Naive thymus-derived CD8-positive, alpha-beta T cell (primary cell): ENCODE data around the gene PHLDB2. TPM values are rescaled to one million over a fixed set of nuclear protein-coding genes. Genes with fewer than 3 reads are reported as not detected.
A peak's percentile ranks its signal among the peaks of the same experiment; 100 is the strongest.

Experiments used
- ATAC-seq, 2 donors: fragments of 150-1000 bp; cut with Tn5 transposase in 1 of 2; sonication (Bioruptor Pico), chemical (Tn5 transposase) in 1 of 2; 1 replicate in 1 of 2; 2 replicates in 1 of 2; pipeline ENCODE4 v1.10.0; 2021; ENCODE audit warnings: mild to moderate bottlenecking in 2 of 2, moderate library complexity in 2 of 2
- POLR2A ChIA-PET: fragments of 350-600 bp; sonication (Branson Sonifier 250); formaldehyde crosslinking; loops from one replicate; lab custom pipeline; 2021; ENCODE audit warnings: antibody characterized with exemption; lab: Charles Lee
- DNase-seq, 10 donors: peaks; one replicate each; pipeline versions ENCODE4 v3.0.0 to v3.0.0-alpha.2; 2020 to 2022
- H3K27ac Mint-ChIP-seq, 10 donors: one replicate each; pipeline ENCODE4 v1.8.0; 2020 to 2022; ENCODE audit warnings: mild to moderate bottlenecking in 10 of 10, mixed read lengths in 10 of 10, moderate library complexity in 4 of 10, inconsistent platforms in 1 of 10
- H3K27me3 Mint-ChIP-seq, 5 donors: one replicate each; pipeline ENCODE4 v1.8.0; 2021 to 2022; ENCODE audit warnings: mixed read lengths in 5 of 5
- H3K36me3 Mint-ChIP-seq, 3 donors: one replicate each; pipeline ENCODE4 v1.8.0; 2020 to 2022; ENCODE audit warnings: mixed read lengths in 3 of 3, mild to moderate bottlenecking in 2 of 3, inconsistent platforms in 1 of 3
- H3K4me1 Mint-ChIP-seq, 4 donors: one replicate each; pipeline ENCODE4 v1.8.0; 2021 to 2022; ENCODE audit warnings: mixed read lengths in 4 of 4
- H3K4me3 Mint-ChIP-seq, 10 donors: one replicate each; pipeline ENCODE4 v1.8.0; 2020 to 2022; ENCODE audit warnings: mild to moderate bottlenecking in 10 of 10, mixed read lengths in 10 of 10, moderate library complexity in 6 of 10, inconsistent platforms in 1 of 10
- H3K9me3 Mint-ChIP-seq, 9 donors: one replicate each; pipeline ENCODE4 v1.8.0; 2020 to 2022; ENCODE audit warnings: mixed read lengths in 9 of 9, mild to moderate bottlenecking in 3 of 9, inconsistent platforms in 1 of 9, moderate library complexity in 1 of 9
- polyA plus RNA-seq, 3 donors: library from polyadenylated mRNA; unstranded; fragments of 300-500 nt; fragmentation: Illumina TruSeq; gene quantifications; one replicate each; pipeline ENCODE4 v1.2.3, GENCODE V29; 2021
- total RNA-seq, 8 experiments: library from RNA in 2 of 8; stranded (reverse) in 2 of 8; gene quantifications; one replicate each; pipeline ENCODE4 v1.2.3 and lab custom pipeline; 2021 to 2026

The PHLDB2 gene
- total and polyA plus RNA-seq, 5 experiments from 2014 or later, result 0.46 to 4.6 (median 2.1) TPM

GRCh38 chr3:112010636-112011035, 151.6 kb downstream of the PHLDB2 start:
- Mint-ChIP-seq H3K4me1 (peaks cover 2 to 17% (median 6%) of the 10 kb centered on the region in 4 donors), H3K36me3 (no peaks in the 10 kb centered on the region), H3K4me3 (no peak overlapping the region), H3K27ac (no peak overlapping the region), H3K9me3 (no peaks in the 10 kb centered on the region), H3K27me3 (no peaks in the 10 kb centered on the region)
- DNase-seq (no peak), ATAC-seq (no peak)
- POLR2A ChIA-PET, result interaction anchor here (0.5 kb wide), 1 partner anchor 193 kb away, joined by 3 read pairs; no protein-coding TSS in a partner anchor

GRCh38 chr3:112011376-112011940, 152.4 kb downstream of the PHLDB2 start:
- Mint-ChIP-seq H3K27ac (no peak overlapping the region), H3K4me3 (no peak overlapping the region), H3K9me3 (no peaks in the 10 kb centered on the region), H3K4me1 (peaks cover 2 to 17% (median 6%) of the 10 kb centered on the region in 4 donors), H3K27me3 (no peaks in the 10 kb centered on the region), H3K36me3 (no peaks in the 10 kb centered on the region)
- POLR2A ChIA-PET, result interaction anchor here (0.9 kb wide), 1 partner anchor 22 kb away, joined by 3 read pairs; no protein-coding TSS in a partner anchor
- no peak for DNase-seq
- no peak for ATAC-seq

- POLR2A ChIA-PET, result interaction anchor here (0.9 to 1.3 kb wide), 2 partner anchors 21 to 23 kb away, joined by 3 to 4 read pairs; no protein-coding TSS in a partner anchor
- ATAC-seq (no peak), DNase-seq (no peak)
- no peak overlapping the region for H3K27ac Mint-ChIP-seq
- no peaks in the 10 kb centered on the region for H3K27me3 Mint-ChIP-seq
- H3K4me3 Mint-ChIP-seq, result no peak overlapping the region
- no peaks in the 10 kb centered on the region for H3K9me3 Mint-ChIP-seq
- peaks cover 2 to 17% (median 6%) of the 10 kb centered on the region in 4 donors for H3K4me1 Mint-ChIP-seq
- no peaks in the 10 kb centered on the region for H3K36me3 Mint-ChIP-seq
These were observed 153.3 kb downstream of the PHLDB2 start for GRCh38 chr3:112012205-112012992.

- H3K27me3 Mint-ChIP-seq, result no peaks in the 10 kb centered on the region
- H3K27ac Mint-ChIP-seq, result peak overlapping the region in 1 of 10 donors; percentile 47
- H3K36me3 Mint-ChIP-seq, result no peaks in the 10 kb centered on the region
- H3K4me1 Mint-ChIP-seq, result peaks cover 2 to 17% (median 6%) of the 10 kb centered on the region in 4 donors
- POLR2A ChIA-PET, result interaction anchor here (1.0 to 1.3 kb wide), 2 partner anchors 21 to 34 kb away, joined by 4 to 5 read pairs; partner anchors contain the start of gene ABHD10
- DNase-seq, result peak; percentile 18 to 65 (median 42)
- peak; percentile 75 to 84 for ATAC-seq
- no peaks in the 10 kb centered on the region for H3K9me3 Mint-ChIP-seq
- peak overlapping the region in 2 of 10 donors; percentile 30 to 48 for H3K4me3 Mint-ChIP-seq
These were observed 154.2 kb downstream of the PHLDB2 start for GRCh38 chr3:112013058-112013783.

GRCh38 chr3:112013784-112014143, 154.7 kb downstream of the PHLDB2 start:
- ATAC-seq (peak in 1 of 2 donors; percentile 12), DNase-seq (no peak)
- Mint-ChIP-seq H3K4me1 (peaks cover 2 to 17% (median 6%) of the 10 kb centered on the region in 4 donors), H3K27ac (no peak overlapping the region), H3K9me3 (no peaks in the 10 kb centered on the region), H3K36me3 (no peaks in the 10 kb centered on the region), H3K27me3 (no peaks in the 10 kb centered on the region), H3K4me3 (peak overlapping the region in 1 of 10 donors; percentile 30)
- POLR2A ChIA-PET, result interaction anchor here (1.0 kb wide), 1 partner anchor 35 kb away, joined by 5 read pairs; the partner anchor contains the start of gene ABHD10

GRCh38 chr3:112017091-112017490, 158.0 kb downstream of the PHLDB2 start:
- DNase-seq (no peak), ATAC-seq (no peak)
- H3K4me1 Mint-ChIP-seq, result peaks cover 2 to 17% (median 6%) of the 10 kb centered on the region in 4 donors
- H3K27ac Mint-ChIP-seq, result peak overlapping the region in 1 of 10 donors; percentile 34
- no peak overlapping the region for H3K4me3 Mint-ChIP-seq
- peaks cover 0 to 8% (median 0%) of the 10 kb centered on the region in 9 donors for H3K9me3 Mint-ChIP-seq
- H3K27me3 Mint-ChIP-seq, result peaks cover 0 to 3% (median 0%) of the 10 kb centered on the region in 5 donors
- peaks cover 0 to 8% (median 0%) of the 10 kb centered on the region in 3 donors for H3K36me3 Mint-ChIP-seq
- POLR2A ChIA-PET, result no interaction called here

GRCh38 chr3:112018712-112019111, 159.6 kb downstream of the PHLDB2 start:
- H3K4me3 Mint-ChIP-seq, result no peak overlapping the region
- H3K4me1 Mint-ChIP-seq, result peaks cover 0 to 6% (median 2%) of the 10 kb centered on the region in 4 donors
- H3K36me3 Mint-ChIP-seq, result peaks cover 0 to 9% (median 0%) of the 10 kb centered on the region in 3 donors
- POLR2A ChIA-PET, result no interaction called here
- H3K27ac Mint-ChIP-seq, result no peak overlapping the region
- H3K27me3 Mint-ChIP-seq, result peaks cover 0 to 3% (median 0%) of the 10 kb centered on the region in 5 donors
- peaks cover 0 to 10% (median 0%) of the 10 kb centered on the region in 9 donors for H3K9me3 Mint-ChIP-seq
- ATAC-seq (no peak), DNase-seq (no peak)

- POLR2A ChIA-PET, result no interaction called here
- H3K27me3 Mint-ChIP-seq, result peaks cover 0 to 3% (median 0%) of the 10 kb centered on the region in 5 donors
- H3K9me3 Mint-ChIP-seq, result peaks cover 0 to 10% (median 0%) of the 10 kb centered on the region in 9 donors
- H3K4me3 Mint-ChIP-seq, result no peak overlapping the region
- ATAC-seq (no peak), DNase-seq (no peak)
- peaks cover 0 to 9% (median 0%) of the 10 kb centered on the region in 3 donors for H3K36me3 Mint-ChIP-seq
- H3K4me1 Mint-ChIP-seq, result no peaks in the 10 kb centered on the region
- peak overlapping the region in 1 of 10 donors; percentile 18 for H3K27ac Mint-ChIP-seq
These were observed 160.7 kb downstream of the PHLDB2 start for GRCh38 chr3:112019716-112020115.

- Mint-ChIP-seq H3K9me3 (peaks cover 0 to 10% (median 0%) of the 10 kb centered on the region in 9 donors), H3K4me3 (no peak overlapping the region), H3K36me3 (peaks cover 0 to 9% (median 0%) of the 10 kb centered on the region in 3 donors), H3K27ac (no peak overlapping the region), H3K4me1 (no peaks in the 10 kb centered on the region), H3K27me3 (peaks cover 0 to 3% (median 0%) of the 10 kb centered on the region in 5 donors)
- DNase-seq (no peak), ATAC-seq (no peak)
- POLR2A ChIA-PET, result no interaction called here
These were observed 161.6 kb downstream of the PHLDB2 start for GRCh38 chr3:112020674-112021085.

Other genes starting within 250 kb of the PHLDB2 start
- gene PLCXD2, start 184.6 kb upstream of the PHLDB2 start, total RNA-seq, result 10 to 100 TPM; 11.6 to 12.3 TPM
- 1 to 10 TPM; 2.3 to 2.5 (median 2.4) TPM for gene PLCXD2, start 184.6 kb upstream of the PHLDB2 start, polyA plus RNA-seq
- gene ABHD10, start 119.8 kb downstream of the PHLDB2 start, total RNA-seq, result 10 to 100 TPM; 33.0 to 40.0 TPM
- 10 to 100 TPM; 31.3 to 40.9 (median 39.2) TPM for gene ABHD10, start 119.8 kb downstream of the PHLDB2 start, polyA plus RNA-seq
- not detected for gene TAGLN3, start 139.7 kb downstream of the PHLDB2 start, total RNA-seq
- gene TAGLN3, start 139.7 kb downstream of the PHLDB2 start, polyA plus RNA-seq, result not detected
- not detected for gene TMPRSS7, start 175.5 kb downstream of the PHLDB2 start, total RNA-seq
- gene TMPRSS7, start 175.5 kb downstream of the PHLDB2 start, polyA plus RNA-seq, result under 1 TPM in 2 of 3 donors, not detected in 1; 0.08 to 0.12 TPM
- under 1 TPM; 0.94 to 0.96 TPM for gene C3orf52, start 227.1 kb downstream of the PHLDB2 start, total RNA-seq
- gene C3orf52, start 227.1 kb downstream of the PHLDB2 start, polyA plus RNA-seq, result under 1 TPM; 0.54 to 0.96 (median 0.64) TPM